A673 (cell line): ENCODE measurements around the gene DPP7. TPM values are rescaled to one million over a fixed set of nuclear protein-coding genes. Genes with fewer than 3 reads are reported as not detected.

Experiments
- BruUV-seq: library from RNA; stranded (reverse); fragments of 400-500 nt; replicated peaks from 2 replicates; lab custom pipeline; 2021; lab: Mats Ljungman, UMichigan
- CTCF ChIA-PET: fragments of 300-600 bp; sonication (Branson Sonifier 250); formaldehyde crosslinking; loops from one replicate; lab custom pipeline; 2022; ENCODE audit warnings: antibody characterized with exemption; lab: Charles Lee
- POLR2A ChIA-PET: fragments of 300-600 bp; sonication (Branson Sonifier 250); formaldehyde crosslinking; loops from one replicate; lab custom pipeline; 2022; ENCODE audit warnings: antibody characterized with exemption; ENCODE audit not compliant: low non-redundant PET; lab: Charles Lee
- DNase-seq: peaks from one replicate; pipeline ENCODE4 v3.0.0-alpha.2; 2015; ENCODE audit warnings: low spot score
- H3K27ac ChIP-seq: fragments of 200-600 bp; sonication (generic); 2 replicates; pipeline ENCODE4 v1.5.1; 2016; ENCODE audit warnings: mixed run types, low read depth, mild to moderate bottlenecking, mixed read lengths, antibody characterized with exemption, low read length; ENCODE audit not compliant: poor library complexity, severe bottlenecking
- H3K27me3 ChIP-seq: fragments of 200-600 bp; sonication (generic); replicated peaks from 2 replicates; pipeline ENCODE4 v1.6.1; 2017; ENCODE audit warnings: mixed run types, low read depth, mild to moderate bottlenecking, mixed read lengths, antibody characterized with exemption, low read length; ENCODE audit not compliant: insufficient read depth, poor library complexity
- H3K36me3 ChIP-seq: fragments of 200-600 bp; sonication (generic); 2 replicates; pipeline ENCODE4 v1.6.1; 2016; ENCODE audit warnings: mixed run types, mild to moderate bottlenecking, mixed read lengths, antibody characterized with exemption, low read length; ENCODE audit not compliant: insufficient read depth, poor library complexity, severe bottlenecking
- H3K4me1 ChIP-seq: fragments of 200-600 bp; sonication (generic); 2 replicates; pipeline ENCODE4 v1.6.1; 2017; ENCODE audit warnings: mixed run types, mild to moderate bottlenecking, mixed read lengths, antibody characterized with exemption, low read length; ENCODE audit not compliant: insufficient read depth, poor library complexity, severe bottlenecking
- H3K4me3 ChIP-seq: fragments of 200-600 bp; sonication (generic); 2 replicates; pipeline ENCODE4 v1.5.1; 2016; ENCODE audit warnings: low read depth, mixed run types, mild to moderate bottlenecking, mixed read lengths, low read length; ENCODE audit not compliant: poor library complexity, severe bottlenecking
- H3K9me3 ChIP-seq: fragments of 200-600 bp; sonication (generic); 2 replicates; pipeline ENCODE4 v1.6.1; 2016; ENCODE audit warnings: mixed run types, low read depth, mild to moderate bottlenecking, mixed read lengths, antibody characterized with exemption, low read length; ENCODE audit not compliant: poor library complexity, severe bottlenecking
- EZH2 ChIP-seq: fragments of 200-600 bp; sonication (generic); IDR thresholded peaks from 2 replicates; pipeline ENCODE4 v1.6.1; 2017; ENCODE audit warnings: borderline replicate concordance, low read depth, mild to moderate bottlenecking, mixed read lengths, antibody characterized with exemption, low read length; ENCODE audit not compliant: poor library complexity, severe bottlenecking
- intact Hi-C: fragments of 100-400 bp; cut with micrococcal nuclease; formaldehyde crosslinking; loops from one replicate; pipeline ENCODE4 v1.10.0; 2022; ENCODE audit not compliant: unreplicated experiment
- total RNA-seq: library from RNA; stranded (reverse); gene quantifications from 2 replicates; pipeline ENCODE4 v1.2.3, GENCODE V29; 2021
- TF ChIP-seq, protein P1 (sequence below): fragments of 300-800, 200-600 bp; sonication (generic); conservative IDR thresholded peaks from 2 replicates; pipeline ENCODE4 v1.5.1; 2017; ENCODE audit warnings: low read depth, mild to moderate bottlenecking, antibody characterized with exemption, low read length, moderate library complexity, mixed read lengths

DPP7 gene
- total RNA-seq, 1 experiment from 2014 or later = 120 TPM

DNA sequence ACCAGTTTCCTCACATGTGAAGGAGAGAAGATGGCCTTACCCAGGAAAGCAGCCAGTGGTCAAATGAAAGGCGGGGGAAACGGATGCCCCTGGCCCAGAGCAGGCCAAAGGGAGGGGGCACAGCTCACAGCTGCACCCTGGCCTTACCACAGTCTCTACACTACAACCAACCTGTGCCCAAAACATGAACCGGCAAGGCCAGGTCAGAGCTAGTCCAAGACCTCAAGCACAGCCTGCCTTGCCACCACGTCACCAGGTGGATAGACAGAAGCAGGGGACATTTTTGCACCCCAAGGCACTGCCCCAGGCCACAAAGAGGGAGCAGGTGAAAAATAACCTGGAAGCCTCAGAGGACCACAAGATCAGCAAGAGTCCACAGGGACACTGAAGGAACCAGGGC lies 28.9 kb upstream of the DPP7 start:
- Histone ChIP-seq H3K36me3 (no peaks in the 10 kb centered on the region), H3K27me3 (peaks cover 62% of the 10 kb centered on the region), H3K4me1 (no peaks in the 10 kb centered on the region), H3K9me3 (no peaks in the 10 kb centered on the region), H3K4me3 (no peak overlapping the region), H3K27ac (no peak overlapping the region)
- ChIA-PET POLR2A (no interaction called here), CTCF (interaction anchor here (0.6 kb wide), 1 partner anchor 39 kb away, joined by 4 read pairs; no protein-coding TSS in a partner anchor)
- no peak for DNase-seq
- TF ChIP-seq, protein P1, sequence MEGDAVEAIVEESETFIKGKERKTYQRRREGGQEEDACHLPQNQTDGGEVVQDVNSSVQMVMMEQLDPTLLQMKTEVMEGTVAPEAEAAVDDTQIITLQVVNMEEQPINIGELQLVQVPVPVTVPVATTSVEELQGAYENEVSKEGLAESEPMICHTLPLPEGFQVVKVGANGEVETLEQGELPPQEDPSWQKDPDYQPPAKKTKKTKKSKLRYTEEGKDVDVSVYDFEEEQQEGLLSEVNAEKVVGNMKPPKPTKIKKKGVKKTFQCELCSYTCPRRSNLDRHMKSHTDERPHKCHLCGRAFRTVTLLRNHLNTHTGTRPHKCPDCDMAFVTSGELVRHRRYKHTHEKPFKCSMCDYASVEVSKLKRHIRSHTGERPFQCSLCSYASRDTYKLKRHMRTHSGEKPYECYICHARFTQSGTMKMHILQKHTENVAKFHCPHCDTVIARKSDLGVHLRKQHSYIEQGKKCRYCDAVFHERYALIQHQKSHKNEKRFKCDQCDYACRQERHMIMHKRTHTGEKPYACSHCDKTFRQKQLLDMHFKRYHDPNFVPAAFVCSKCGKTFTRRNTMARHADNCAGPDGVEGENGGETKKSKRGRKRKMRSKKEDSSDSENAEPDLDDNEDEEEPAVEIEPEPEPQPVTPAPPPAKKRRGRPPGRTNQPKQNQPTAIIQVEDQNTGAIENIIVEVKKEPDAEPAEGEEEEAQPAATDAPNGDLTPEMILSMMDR = no peak
- no peak for TF ChIP-seq EZH2
- intact Hi-C loops = no loop called here
- BruUV-seq = no TSS peak

DNA sequence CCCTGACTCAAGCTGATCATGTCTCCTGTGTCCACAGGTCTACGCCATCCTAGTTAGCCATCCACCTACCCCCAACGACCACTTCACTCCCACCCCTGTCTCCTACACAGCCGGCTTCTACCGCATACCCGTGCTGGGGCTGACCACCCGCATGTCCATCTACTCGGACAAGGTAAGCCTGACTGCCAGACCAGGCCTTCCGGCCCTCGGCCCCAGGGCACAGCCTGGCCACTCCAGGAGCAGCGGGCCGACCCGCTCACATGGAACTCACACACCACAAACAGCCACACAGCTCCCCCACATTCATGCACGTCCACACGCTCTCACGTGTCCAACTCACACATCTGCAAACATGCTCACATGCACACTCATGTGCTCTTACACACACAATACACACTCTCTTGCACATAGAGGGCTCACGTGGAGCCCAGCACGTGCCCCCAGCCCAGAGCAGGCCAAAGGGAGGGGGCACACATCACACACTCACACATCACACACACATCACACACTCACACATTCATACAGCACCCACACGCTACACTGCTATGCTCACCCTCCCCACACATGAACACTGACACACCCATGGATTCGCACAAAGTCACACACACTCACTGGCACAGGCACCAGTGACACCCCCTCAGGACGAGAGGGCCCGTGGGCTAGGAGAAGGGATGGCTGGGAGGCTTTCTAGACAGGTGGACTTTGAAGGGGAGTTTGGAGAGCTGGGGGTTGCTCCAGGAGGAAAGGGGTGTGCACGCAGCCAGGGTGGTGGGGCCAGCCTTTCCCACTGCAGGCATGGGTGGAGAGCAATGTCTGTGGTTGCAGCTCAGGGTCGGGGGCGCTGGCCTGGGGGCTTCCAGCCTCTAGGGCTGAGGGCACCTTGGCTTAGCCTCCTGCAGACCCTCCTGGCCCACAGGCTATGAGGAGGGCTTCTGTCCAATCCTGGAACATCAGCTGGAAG lies 27.7 kb upstream of the DPP7 start:
- ChIA-PET CTCF (no interaction called here), POLR2A (no interaction called here)
- Histone ChIP-seq H3K4me1 (no peaks in the 10 kb centered on the region), H3K36me3 (no peaks in the 10 kb centered on the region), H3K9me3 (no peaks in the 10 kb centered on the region), H3K27me3 (peaks cover 74% of the 10 kb centered on the region), H3K4me3 (no peak overlapping the region), H3K27ac (no peak overlapping the region)
- no peak for DNase-seq
- intact Hi-C loops = no loop called here
- no peak for TF ChIP-seq EZH2
- TF ChIP-seq, protein P1 = no peak
- BruUV-seq = no TSS peak

DNA sequence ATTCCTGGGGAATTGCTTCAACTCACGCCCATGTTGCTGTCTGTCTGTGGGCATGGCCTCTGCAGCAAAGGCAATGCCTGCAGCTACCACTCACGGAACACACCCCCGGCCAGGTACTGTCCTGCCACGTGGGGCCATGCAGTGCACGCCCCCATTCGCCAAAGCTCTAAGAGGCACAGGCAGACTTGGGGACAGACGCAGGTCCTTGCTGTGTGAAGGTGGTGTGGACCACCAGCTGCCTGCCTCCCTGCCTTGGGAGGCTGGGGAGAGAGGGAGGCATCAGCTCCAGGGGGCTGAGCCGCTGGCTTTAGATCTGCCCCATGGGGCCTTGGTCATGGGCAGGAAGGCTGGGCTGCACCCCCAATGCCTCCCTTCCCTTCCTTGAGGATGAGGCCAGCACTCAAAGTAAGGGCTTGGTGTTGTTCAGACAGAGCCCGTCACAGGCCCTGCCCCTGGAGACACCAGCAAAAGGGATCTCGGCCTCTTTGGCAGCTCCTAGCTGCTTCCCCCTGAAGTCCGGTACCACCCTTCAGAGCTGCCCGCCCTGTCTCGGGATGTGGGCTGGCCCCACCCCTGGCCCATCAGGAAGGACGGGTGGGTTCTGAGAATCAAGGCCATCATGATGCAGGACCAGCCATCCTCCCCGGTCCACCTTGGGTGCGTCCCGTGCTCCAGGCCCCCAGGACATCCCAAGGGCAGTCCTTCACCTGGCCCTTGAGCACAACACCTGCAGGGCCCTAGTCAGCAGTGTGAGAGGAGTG lies 26.7 kb upstream of the DPP7 start:
- BruUV-seq = no TSS peak
- DNase-seq = no peak
- Histone ChIP-seq H3K27me3 (peaks cover 81% of the 10 kb centered on the region), H3K4me3 (no peak overlapping the region), H3K4me1 (no peaks in the 10 kb centered on the region), H3K27ac (no peak overlapping the region), H3K9me3 (no peaks in the 10 kb centered on the region), H3K36me3 (no peaks in the 10 kb centered on the region)
- no peak for TF ChIP-seq EZH2
- TF ChIP-seq, protein P1 = no peak
- ChIA-PET POLR2A (no interaction called here), CTCF (no interaction called here)
- intact Hi-C loops = no loop called here
